Activated CD8-positive, alpha-beta memory T cell treated with anti-CD3 and anti-CD28 coated beads, Interleukin-2, amount 50 U/mL, for 24 hours (primary cell): Measurements from ENCODE around the gene TACC2.

ENCODE experiments used
- DNase-seq: peaks from one replicate; pipeline ENCODE4 v3.0.0-alpha.2; 2020; ENCODE audit errors: extremely low read depth

Gene TACC2

DNA sequence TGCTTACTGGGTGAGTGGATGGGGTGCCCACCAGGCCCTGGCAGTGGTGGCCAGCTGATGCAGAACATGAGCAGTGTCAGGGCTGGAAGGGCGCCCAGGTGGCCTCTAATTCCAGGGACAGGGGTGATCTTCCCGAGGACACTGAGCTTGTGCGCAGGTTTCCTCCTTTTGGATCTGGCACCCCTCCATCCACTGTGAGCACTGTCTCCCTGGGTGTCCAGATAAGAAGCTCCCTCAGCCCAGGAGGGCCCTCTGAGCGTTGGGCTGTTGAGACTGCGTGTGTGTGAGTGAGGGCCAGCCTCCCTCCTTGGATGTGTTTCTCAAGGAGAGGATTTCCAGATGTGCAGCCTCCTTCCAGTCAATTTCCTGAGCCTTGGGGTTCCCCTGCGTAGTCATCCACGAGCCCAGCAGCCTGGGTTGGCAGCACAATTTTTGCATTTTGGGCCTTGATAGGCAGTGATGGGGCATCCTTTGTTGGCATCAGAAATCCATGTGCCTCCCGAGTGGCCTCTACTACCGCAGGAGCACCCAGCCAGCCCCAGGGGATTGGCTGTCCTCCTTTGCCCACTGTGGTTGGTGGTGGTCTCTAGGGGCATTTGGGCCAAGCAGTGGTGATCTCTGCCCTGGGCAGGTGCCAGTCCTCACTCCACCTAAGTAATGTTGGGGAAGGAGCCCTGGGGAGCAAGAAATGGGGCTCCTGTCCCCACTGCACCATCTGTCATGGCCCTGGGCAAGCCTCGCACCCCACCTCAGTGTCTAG lies 261.2 kb downstream of the TACC2 start:
- DNase-seq: no peak

DNA sequence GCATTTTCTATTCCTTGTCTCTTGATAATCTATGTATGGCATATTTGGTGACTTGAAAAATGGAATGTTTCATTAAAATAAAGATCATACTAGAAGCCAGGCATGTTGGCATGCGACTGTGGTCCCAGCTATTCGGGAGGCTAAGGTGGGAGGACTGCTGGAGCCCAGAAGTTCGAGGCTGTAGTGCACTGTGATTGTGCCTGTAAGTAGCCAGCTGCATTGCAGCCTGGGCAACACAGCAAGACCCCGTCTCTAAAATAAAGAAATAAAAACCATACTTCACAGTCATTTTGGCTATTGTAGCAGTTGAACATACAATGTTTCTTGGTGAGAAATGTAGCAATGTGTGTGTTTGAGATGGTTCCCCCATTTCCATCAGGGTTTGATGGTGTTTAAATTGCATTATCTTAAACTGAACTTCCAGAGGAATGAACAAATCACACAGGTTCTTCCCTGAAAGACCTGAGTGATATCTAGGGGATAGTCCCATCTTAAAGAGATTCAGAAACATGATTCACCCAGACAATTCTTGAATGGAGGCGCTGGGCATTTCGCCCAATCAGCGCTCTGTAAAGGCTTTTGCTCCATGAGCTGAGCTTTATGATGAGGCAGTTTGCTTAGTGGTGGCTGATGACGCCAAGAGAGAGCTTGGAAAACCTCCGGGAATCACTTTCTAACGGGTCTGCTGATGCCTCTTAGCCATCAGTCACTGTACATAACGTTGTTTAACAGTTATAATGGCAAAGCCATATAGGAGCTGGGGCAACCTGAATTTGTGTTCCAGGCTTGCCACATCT lies 262.7 kb downstream of the TACC2 start:
- no peak for DNase-seq

DNA sequence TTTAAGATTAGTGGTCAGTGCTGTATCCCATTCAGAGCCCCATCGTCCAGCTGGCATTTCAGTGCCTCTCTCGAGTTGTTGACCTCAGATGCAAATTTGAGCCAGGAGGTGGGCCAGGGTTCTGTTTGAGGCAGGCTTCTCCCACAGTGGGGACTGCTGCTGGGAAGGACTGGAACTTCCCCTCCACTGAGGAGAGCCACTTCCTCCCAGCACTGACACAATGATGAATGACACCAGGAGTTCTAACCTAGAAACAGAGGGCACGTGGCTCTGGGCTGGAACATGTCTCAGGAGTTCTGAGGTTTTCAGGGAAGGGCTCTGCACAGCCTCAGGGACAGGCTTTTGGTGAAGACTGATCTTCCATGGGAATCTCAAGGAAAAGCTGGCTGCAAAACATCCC lies 263.8 kb downstream of the TACC2 start:
- DNase-seq: no peak

DNA sequence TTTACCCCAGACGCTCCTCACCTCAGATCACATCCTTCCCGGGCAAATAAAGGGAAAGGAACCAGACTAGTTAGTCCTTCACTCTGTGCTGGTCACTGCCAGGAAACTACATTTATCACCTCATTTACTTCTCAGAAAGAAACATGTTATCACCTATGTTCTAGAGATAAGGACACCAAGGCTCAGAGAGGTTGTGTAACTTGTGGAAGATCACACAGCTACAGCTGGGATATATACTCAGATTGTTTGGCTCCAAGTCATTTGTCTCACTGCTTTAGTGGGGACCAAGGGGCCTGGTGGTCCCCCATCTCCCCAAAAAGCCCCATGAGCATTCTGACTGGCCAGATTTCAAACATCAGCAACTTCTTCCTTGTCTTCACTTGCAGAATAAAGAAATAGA lies 264.6 kb downstream of the TACC2 start:
- DNase-seq: no peak

DNA sequence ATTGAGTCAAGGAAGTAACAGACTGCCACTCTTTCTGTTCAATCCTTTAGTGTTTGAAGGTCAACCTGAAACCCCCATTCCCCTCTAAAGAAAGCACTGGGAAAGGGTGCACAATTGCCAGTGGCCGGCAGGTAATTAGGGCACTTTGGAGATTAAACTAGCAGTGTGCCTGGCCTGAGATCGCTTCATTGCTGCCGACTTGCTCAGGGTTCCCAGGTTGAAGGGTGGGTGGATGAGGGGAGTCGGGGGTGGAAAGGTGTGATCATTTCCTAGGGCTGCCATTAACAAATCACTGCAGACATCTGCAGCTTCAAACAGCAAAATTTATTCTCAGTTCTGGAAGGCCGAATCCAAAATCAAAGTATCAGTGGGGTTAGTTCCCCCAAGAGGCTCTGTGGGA lies 265.9 kb downstream of the TACC2 start:
- no peak for DNase-seq

DNA sequence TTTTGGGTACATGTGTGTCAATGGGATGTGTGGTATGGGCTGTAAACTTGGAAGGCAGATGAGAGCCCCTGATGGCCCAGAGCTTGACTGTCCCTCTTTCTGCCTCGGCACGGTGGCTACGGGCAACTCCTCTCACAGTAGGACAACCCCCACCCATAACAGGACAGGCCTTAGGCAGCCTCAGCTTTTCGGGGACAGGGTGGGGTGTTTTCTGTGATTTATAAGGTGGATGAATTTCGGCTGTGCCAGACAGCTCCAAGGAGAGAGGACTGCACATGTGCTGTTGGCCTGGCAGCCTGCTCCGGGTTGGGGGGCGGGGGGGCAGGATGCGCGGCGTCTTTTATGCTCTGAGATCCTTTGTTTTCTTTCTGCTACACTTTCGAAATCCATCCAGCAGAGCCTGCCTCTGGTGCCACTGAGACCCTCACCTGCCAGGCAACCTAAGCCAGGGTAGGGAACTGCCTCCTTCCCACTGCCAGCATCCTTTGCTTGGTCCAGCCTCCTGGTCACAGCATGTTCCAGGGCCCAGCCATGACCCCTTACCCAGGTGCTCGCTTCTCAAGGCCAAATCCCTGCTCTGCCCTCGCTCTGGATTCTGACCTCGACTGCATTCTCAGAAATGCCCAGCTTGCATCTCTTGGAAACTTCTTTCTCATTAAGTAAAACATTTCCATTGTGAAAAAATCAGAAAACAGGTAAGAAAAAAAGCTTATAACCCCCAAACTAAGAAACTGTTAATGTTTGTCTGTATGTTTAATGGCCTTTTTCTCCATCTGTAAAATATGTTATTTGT lies 266.7 kb downstream of the TACC2 start:
- DNase-seq: no peak

DNA sequence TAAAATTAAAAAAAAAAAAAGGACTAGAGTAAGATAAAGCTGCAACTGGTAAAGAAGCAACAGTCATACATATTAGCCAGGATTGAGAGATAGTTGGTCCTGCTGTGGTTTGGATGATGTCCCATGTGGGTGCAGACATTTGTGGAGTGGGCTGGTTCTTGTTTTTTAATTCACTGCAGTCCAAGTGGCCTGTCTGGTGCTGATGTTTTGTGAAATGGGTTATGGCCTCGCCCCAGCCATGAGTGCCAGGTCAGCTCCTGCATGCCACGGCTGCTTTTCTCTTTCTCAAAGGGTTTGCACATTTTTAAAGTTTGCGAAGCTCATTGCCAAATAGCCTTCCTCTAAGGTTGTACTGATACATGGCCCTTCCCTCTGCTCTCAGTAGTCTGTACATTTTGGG lies 268.1 kb downstream of the TACC2 start:
- no peak for DNase-seq

DNA sequence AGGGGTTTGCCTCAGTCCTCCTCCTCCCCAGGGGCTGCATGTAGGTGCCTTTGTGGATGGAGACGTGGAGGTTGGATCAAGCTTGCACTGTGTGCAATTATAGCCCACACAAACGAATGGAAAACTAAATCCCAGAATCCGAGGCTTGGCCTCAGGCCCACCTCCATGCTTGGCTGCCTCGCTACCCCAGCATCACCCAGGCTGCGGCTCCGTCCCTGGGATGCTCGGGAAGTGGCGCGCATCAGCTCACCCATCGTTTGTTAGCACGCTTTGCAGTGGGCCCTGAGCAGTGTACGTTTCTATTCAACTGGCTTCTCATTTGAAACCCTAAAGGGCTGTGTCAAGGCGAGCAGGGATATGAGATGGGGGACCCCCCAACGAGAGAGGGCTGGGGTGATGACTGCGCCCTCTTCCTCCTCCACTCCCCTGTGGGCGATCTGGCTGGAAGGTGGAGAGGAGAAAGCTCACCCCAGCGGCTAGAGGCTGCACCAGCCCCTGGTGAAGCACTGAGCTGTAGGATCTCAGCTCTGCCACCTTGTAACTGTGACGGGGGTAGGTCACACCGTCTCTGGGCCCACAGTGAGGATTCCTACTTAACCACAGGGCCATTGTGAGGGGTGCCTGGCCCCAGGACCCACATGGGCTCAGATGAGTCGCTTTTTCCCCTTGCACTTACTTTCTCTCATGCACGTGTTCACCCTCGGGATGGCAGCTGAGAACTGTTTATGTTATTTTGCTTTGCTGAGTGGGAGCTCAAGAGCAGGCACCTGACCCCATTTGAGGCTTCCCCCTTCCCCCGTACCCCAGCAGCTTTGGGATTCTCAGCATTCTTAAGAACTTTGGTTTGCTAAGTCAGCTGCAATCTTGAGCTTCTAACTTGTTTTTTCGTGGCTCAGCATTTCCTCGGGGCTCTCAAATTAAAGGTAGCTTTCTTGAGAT lies 269.4 kb downstream of the TACC2 start:
- DNase-seq: no peak

DNA sequence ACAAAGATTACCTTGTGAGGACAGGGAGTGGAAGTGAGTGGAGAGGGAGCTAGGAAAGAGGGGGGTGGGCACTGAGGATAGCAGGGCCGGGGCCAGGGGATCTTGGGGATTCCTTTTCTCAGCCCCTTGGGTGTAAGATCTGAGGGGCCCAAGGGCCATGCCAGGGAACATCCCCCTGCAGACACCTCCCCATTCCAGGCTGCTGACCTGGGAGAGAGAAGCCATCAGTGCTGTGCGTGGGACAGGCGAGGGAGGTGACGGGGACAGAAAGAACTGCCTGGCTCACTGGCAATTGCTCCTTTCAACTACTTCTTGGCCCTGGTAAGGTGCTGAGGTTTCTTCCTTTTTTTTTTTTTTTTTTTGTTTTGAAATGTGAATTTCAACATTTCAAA lies 270.1 kb downstream of the TACC2 start:
- DNase-seq: no peak

DNA sequence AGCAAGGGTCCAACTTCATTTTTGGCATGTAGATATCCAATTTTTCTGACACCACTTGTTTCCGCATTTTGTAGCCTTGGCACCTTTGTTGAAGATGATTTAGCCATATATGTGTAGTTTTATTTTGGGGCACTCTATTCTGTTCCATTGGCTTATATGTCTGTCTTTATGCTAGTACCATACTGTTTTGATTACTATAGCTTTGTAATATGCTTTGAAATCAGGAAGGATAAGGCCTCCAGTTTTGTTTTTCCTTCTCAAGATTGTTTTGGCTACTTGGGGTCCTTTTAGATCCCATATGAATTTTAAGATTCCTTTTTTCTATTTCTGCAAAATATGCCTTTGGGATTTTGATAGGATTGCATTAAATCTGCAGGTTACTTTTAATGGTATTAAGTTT lies 272.6 kb downstream of the TACC2 start:
- DNase-seq: no peak

DNA sequence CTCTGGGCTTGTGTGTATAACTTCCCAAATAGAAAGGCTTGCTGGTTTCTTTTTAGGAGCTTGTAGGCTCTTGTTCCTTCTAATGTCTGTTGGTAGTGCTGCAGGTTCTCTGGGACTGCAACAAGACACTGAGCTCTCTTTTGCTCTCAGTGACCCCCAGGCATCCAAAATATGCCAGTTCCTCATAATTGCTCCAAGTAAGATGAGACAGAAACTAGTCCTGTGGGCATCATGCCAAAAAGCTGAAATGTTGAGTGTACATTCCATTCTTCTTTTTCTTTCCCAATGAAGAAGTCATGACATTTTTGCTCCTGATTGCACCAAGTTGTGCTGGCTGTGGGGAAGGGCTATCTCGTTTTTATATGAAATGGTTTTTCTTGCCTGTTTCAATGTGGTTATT lies 275.0 kb downstream of the TACC2 start:
- no peak for DNase-seq

DNA sequence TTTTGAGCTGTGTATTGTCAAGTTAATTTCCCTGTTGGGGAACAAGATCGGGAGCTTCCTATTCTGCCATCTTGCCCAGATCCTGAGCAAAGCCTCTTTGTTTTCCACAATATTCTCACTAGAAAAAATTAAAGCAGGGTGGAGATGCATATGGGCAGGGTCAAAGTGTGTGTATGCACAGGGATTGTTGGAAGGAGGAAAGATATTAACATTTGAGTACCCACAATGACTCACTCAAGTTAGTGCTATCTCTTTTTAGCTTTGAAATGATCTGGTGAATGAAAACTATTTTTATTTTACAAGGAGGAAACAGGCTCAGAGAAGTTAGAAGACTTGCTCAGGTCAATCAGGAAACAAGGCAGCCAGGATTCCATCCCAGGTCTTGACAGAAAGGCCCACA lies 275.5 kb downstream of the TACC2 start:
- DNase-seq: no peak

DNA sequence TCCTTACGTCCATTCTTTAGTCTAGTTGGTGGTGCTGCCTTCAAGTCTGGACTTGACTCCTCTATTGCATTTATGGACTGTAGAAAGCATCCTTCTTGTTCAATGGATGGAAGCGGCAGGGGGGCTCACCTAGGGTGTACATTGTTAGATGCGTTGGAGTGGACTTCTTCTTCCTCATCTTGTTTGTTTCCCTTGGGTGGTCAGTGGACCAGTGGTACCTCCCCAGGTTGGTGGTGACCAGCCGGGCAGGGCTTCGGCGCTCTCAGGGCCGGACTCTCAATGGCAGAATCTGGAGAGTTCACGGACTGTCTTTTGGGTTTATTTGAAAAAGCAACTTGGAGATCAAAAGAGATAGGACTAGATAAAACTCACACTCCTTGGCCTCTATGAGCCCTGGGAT lies 276.0 kb downstream of the TACC2 start:
- no peak for DNase-seq

DNA sequence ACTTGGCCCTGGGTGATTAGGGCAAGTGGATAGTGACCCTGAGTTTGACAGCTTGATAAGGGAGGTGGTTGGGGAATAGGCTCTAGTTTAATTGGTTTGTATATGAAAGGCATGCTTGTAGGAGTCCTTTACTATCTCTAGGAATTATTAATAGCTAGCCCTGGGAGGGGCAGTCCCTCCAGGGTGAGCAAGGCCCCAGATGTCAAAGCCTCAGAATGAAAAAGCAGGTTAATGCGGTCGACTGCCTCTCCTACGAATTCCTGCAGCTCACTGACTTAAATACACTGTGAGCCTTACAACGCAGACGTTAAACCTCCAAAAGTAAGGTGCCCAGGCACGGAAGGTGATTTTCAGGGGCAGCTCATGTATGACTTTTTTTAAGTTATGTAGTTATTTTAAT lies 276.9 kb downstream of the TACC2 start:
- DNase-seq: no peak

DNA sequence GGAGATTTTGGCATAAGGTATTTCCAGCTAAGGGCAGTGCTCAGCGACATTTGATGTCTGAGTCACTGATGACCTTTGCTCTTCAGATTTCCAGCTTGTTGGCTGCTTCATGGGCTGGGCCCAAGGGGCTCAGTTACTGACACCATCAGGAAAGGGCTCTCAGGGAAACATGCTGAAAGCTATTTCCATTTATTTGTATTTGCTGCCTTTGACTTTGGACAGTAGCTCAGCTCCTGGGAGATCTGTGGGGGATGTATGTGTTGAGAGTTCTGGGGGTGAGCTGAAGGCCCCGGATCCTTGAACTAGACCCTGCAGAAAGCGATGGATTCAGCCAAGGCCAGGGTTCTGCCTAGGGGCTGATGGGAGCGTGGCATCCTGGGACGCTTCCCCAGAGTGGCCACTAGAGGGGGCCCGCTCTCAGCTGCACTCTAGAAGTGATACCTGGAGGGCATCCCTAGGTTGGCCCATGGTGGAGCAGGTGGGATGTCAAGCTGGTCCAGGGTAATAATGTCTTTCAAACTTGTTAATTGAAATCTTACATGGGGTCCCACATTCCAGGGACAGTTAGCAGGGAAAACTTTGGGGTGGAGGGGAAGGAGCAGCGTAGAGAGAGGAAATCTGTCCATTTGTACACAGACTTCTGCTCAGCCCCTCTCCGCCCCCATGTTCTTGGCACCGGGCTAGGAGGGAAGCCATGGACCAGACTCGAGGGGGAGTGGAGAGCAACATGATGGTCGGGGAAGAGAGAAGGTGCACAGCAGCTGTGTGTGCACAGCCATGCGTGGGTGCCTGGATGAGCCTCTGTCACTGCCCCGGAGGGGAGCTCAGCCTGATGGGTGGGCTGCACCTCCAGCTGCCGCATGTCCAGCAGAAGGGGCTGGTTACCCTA lies 279.1 kb downstream of the TACC2 start:
- no peak for DNase-seq

DNA sequence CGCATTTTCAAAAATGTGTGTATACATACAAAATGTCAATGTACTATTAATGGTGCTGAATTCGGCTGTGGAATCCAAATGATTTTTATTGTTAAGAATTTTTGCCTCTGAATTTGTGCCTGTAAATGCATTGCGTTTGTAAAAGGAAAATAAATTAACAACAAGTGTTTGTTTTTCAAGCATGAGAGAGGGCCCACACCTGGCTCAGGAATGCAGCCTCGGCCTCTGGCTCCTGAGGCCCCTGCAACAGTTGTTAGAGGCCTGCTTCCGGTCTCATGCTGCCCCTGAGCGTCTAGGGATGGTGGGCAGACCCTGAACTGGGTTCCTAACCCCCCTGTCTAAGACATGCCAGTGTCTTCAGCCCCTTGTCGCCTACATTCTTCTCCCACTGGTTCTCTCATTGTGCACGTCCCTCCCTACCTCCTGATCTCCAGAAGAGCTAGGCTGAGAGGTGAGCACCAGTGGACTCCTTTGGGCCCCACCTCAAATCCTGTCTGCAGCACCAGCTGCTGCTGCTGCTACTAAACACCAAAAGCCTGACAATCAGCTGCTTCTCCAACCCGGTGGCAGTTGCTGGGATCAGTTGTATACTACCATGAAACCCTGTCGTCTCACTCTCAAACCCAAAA lies 280.2 kb downstream of the TACC2 start:
- no peak for DNase-seq

DNA sequence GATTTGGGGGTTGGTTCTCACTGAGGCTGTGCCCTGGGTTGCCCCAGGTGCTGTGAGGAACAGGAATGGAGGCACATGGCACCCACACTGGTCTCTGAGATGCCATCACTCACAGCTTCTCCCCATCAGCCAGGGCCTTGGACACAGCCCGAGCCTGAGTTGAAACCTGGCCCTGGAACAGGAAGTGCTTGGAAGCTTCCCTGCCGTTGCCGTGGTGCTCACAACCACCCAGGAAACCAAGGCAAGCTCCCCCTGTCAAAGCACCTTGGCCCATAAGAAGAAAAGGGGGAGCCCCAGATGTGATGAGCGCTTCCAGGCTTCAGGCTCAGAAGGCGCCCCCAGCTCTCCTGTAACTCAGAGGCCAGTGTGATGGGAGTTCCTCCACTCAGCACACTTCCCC lies 282.1 kb downstream of the TACC2 start, which contains the start of gene BTBD16:
Gene BTBD16, plus strand, starts transcription at position 221 of the 400 bp plus-strand sequence. CDS start 3,786 bp downstream, outside the sequence.
- DNase-seq: no peak

DNA sequence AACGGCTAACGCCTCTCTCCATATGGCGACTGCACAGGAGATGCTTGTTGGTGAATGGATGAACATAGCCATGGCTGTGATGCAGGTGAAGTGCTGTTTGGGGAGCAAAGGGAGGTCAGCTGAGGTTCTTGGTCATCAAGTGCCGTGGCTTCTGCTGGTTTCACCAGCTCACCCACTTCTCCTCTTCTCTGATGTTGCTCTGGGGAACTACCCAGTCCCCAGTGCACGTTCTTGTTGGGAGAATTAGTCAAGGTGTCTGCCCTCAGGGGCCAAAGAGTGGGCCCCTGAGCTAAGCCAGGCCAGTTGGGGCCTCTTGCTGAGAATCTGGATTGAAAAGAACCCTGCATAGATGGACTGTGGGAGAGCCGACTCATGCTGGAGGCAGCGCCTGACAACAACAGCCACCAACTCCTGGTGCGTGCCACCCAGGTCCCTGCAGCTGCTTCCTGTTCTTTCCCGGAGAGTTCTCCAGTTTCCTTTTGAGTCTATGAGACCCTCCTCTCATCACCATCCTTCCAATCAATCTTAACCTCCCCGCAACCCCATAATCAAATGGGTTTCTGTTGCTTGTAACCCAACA lies 285.1 kb downstream of the TACC2 start:
- DNase-seq: no peak

DNA sequence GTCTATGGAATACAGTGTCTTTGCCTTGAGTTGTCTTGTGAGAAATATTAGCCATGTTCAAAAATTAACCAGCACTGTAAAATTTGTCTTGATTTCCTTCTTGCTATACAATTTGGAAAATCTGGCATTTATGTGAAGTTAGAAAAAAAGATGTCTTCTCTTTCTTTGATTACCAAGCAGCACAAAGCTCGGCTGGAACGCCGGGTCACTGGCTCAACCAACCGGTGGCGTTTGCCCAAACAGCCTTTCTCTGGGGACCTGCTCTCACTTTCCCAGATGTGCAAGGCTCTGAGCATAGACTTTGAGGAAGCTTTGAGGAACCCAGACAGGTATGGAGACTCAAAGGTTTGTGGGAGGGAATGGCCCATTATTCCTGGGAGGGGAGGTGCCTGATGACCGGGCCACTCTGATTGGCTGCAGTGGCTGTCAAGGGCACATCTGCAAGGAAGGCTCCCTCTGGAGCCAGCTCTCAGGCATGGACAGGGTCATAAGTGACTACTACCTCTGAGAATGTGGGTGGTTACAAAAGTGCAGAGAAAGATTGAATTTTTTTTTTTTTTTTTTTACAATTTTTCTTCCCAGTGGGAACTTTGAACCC lies 287.7 kb downstream of the TACC2 start:
- no peak for DNase-seq
